Spleen (tissue), 7 donors: Measurements from ENCODE around the gene RPL10.

Experiments used
- POLR2A ChIP-seq, 3 donors: fragments of 450-650 bp; IDR thresholded peaks; one replicate each; pipeline ENCODE4 v1.5.1; 2017; ENCODE audit warnings: antibody characterized with exemption in 3 of 3, mild to moderate bottlenecking in 1 of 3
- POLR2AphosphoS5 ChIP-seq, 3 donors: sonication (generic); formaldehyde crosslinking; IDR thresholded peaks; one replicate each; pipeline ENCODE4 v1.5.1; 2017; ENCODE audit warnings: antibody characterized with exemption in 3 of 3
- TF ChIP-seq, protein P1 (sequence below), 11 experiments: fragments of 200-600 bp in 7 of 11; fragments of 450-650 bp in 4 of 11; sonication (generic) in 4 of 11; IDR thresholded peaks in 8 of 11; conservative IDR thresholded peaks in 3 of 11; 1 replicate in 7 of 11; 2 replicates in 4 of 11; pipeline versions ENCODE4 v1.4.0 to v1.8.0; 2016 to 2021; ENCODE audit warnings: antibody characterized with exemption in 11 of 11, inconsistent platforms in 4 of 11, mild to moderate bottlenecking in 1 of 11
- donor health status: DM: no; HTN: no; CAD: no; lungs with moderate emphysema.
- donor health status: DM: no; HTN: no; CAD: no.
- donor health status: DM: no; HTN: no; CAD: no.

DNA sequence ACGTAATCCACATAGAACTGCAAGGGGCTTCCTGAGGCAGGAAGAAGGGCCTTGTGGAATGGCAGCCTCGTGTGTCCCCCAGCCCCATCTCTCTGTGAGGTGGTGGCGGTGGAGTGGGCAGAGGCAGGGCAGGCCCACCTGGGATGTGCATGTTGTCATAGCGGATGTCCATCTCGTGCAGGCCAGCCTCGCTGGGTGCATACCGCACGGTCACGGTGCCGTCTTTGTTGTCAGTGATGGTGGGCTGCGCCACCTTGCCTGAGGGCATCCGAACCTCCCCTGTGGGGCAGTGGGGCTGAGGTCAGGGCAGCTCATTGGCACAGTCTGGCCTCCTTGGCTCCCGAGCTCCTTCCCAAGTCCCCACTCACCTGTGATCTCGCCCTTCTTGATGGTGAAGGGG lies 44.2 kb upstream of the RPL10 start:
- TF ChIP-seq POLR2A (IDR thresholded peaks at IDR 0.05) (no peak), POLR2AphosphoS5 (IDR thresholded peaks at IDR 0.05) (peak; percentile 37 to 68 (median 46))
- TF ChIP-seq, protein P1, sequence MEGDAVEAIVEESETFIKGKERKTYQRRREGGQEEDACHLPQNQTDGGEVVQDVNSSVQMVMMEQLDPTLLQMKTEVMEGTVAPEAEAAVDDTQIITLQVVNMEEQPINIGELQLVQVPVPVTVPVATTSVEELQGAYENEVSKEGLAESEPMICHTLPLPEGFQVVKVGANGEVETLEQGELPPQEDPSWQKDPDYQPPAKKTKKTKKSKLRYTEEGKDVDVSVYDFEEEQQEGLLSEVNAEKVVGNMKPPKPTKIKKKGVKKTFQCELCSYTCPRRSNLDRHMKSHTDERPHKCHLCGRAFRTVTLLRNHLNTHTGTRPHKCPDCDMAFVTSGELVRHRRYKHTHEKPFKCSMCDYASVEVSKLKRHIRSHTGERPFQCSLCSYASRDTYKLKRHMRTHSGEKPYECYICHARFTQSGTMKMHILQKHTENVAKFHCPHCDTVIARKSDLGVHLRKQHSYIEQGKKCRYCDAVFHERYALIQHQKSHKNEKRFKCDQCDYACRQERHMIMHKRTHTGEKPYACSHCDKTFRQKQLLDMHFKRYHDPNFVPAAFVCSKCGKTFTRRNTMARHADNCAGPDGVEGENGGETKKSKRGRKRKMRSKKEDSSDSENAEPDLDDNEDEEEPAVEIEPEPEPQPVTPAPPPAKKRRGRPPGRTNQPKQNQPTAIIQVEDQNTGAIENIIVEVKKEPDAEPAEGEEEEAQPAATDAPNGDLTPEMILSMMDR (IDR thresholded peaks at IDR 0.05 in 8 of 11, conservative IDR thresholded peaks at IDR 0.05 in 3 of 11): no peak
